Stimulated activated naive CD8-positive, alpha-beta T cell treated with anti-CD3 and anti-CD28 coated beads, Interleukin-15, amount 100 ng/mL, for 72 hours (primary cell): ENCODE results near the gene MPPED2.
"Not testable (repeated sequence)": the region's sequence is repeated elsewhere in the genome, so short reads cannot be mapped to it uniquely, and the experiment has no call there.

Experiments used
- ATAC-seq: fragments of 150-1000 bp; cut with Tn5 transposase; 2 replicates; pipeline ENCODE4 v1.10.0; 2021; ENCODE audit warnings: mild to moderate bottlenecking, moderate library complexity
- DNase-seq, 2 donors: peaks; one replicate each; pipeline ENCODE4 v3.0.0; 2021 to 2022
- H3K27ac Mint-ChIP-seq, 2 donors: one replicate each; pipeline ENCODE4 v1.8.0; 2022; ENCODE audit warnings: mild to moderate bottlenecking in 2 of 2, mixed read lengths in 2 of 2, moderate library complexity in 2 of 2
- H3K27me3 Mint-ChIP-seq: one replicate; pipeline ENCODE4 v1.8.0; 2022; ENCODE audit warnings: mixed read lengths
- H3K4me1 Mint-ChIP-seq: one replicate; pipeline ENCODE4 v1.8.0; 2022; ENCODE audit warnings: mild to moderate bottlenecking, mixed read lengths
- H3K4me3 Mint-ChIP-seq, 2 donors: one replicate each; pipeline ENCODE4 v1.8.0; 2022; ENCODE audit warnings: mild to moderate bottlenecking in 2 of 2, mixed read lengths in 2 of 2, moderate library complexity in 1 of 2
- H3K9me3 Mint-ChIP-seq, 2 donors: one replicate each; pipeline ENCODE4 v1.8.0; 2022; ENCODE audit warnings: mixed read lengths in 2 of 2

MPPED2 gene

GRCh38 chr11:30560206-30561106, 25.7 kb downstream of the MPPED2 start:
- Mint-ChIP-seq H3K27ac (no peak overlapping the region), H3K4me1 (no peaks in the 10 kb centered on the region), H3K27me3 (peaks cover 17% of the 10 kb centered on the region), H3K9me3 (peaks cover 0 to 7% of the 10 kb centered on the region in 2 donors), H3K4me3 (no peak overlapping the region)
- DNase-seq = no peak
- no peak for ATAC-seq

GRCh38 chr11:30559004-30559403, 27.1 kb downstream of the MPPED2 start:
- H3K27ac Mint-ChIP-seq = no peak overlapping the region
- no peak for DNase-seq
- H3K4me3 Mint-ChIP-seq = no peak overlapping the region
- no peaks in the 10 kb centered on the region for H3K4me1 Mint-ChIP-seq
- ATAC-seq = no peak
- H3K9me3 Mint-ChIP-seq = peaks cover 0 to 17% of the 10 kb centered on the region in 2 donors
- peaks cover 10% of the 10 kb centered on the region for H3K27me3 Mint-ChIP-seq

- not testable (repeated sequence) for H3K4me1 Mint-ChIP-seq
- peaks cover 0 to 17% of the 10 kb centered on the region in 2 donors for H3K9me3 Mint-ChIP-seq
These were observed 31.6 kb downstream of the MPPED2 start for GRCh38 chr11:30554587-30554986.

GRCh38 chr11:30553521-30554110, 32.5 kb downstream of the MPPED2 start:
- H3K4me3 Mint-ChIP-seq = no peak overlapping the region
- no peaks in the 10 kb centered on the region for H3K4me1 Mint-ChIP-seq
- DNase-seq (no peak), ATAC-seq (no peak)
- no peak overlapping the region for H3K27ac Mint-ChIP-seq
- peaks cover 7% of the 10 kb centered on the region for H3K27me3 Mint-ChIP-seq
- H3K9me3 Mint-ChIP-seq = peaks cover 0 to 17% of the 10 kb centered on the region in 2 donors

More at GRCh38 chr11:30554587-30554986, 31.6 kb downstream of the MPPED2 start:
- not testable (repeated sequence) for H3K4me3 Mint-ChIP-seq, DNase-seq, H3K27ac Mint-ChIP-seq, ATAC-seq, H3K27me3 Mint-ChIP-seq

GRCh38 chr11:30552839-30553238, 33.3 kb downstream of the MPPED2 start:
- Mint-ChIP-seq H3K4me1 (no peaks in the 10 kb centered on the region), H3K27ac (no peak overlapping the region), H3K9me3 (peaks cover 0 to 17% of the 10 kb centered on the region in 2 donors), H3K27me3 (peaks cover 7% of the 10 kb centered on the region), H3K4me3 (no peak overlapping the region)
- ATAC-seq (no peak), DNase-seq (no peak)

- Mint-ChIP-seq H3K4me3 (no peak overlapping the region), H3K27me3 (peaks cover 4% of the 10 kb centered on the region), H3K9me3 (peaks cover 0 to 13% of the 10 kb centered on the region in 2 donors), H3K4me1 (no peaks in the 10 kb centered on the region), H3K27ac (no peak overlapping the region)
- ATAC-seq (no peak), DNase-seq (no peak)
These were observed 36.1 kb downstream of the MPPED2 start for GRCh38 chr11:30550022-30550542.

GRCh38 chr11:30549565-30549964, 36.6 kb downstream of the MPPED2 start:
- ATAC-seq (no peak), DNase-seq (no peak)
- peaks cover 0 to 13% of the 10 kb centered on the region in 2 donors for H3K9me3 Mint-ChIP-seq
- H3K4me3 Mint-ChIP-seq = no peak overlapping the region
- H3K27ac Mint-ChIP-seq = no peak overlapping the region
- H3K27me3 Mint-ChIP-seq = no peaks in the 10 kb centered on the region
- no peaks in the 10 kb centered on the region for H3K4me1 Mint-ChIP-seq

- peaks cover 0 to 13% of the 10 kb centered on the region in 2 donors for H3K9me3 Mint-ChIP-seq
- no peak overlapping the region for H3K4me3 Mint-ChIP-seq
- DNase-seq = no peak
- no peaks in the 10 kb centered on the region for H3K27me3 Mint-ChIP-seq
- no peak overlapping the region for H3K27ac Mint-ChIP-seq
- H3K4me1 Mint-ChIP-seq = no peaks in the 10 kb centered on the region
- no peak for ATAC-seq
These were observed 39.8 kb downstream of the MPPED2 start for GRCh38 chr11:30546334-30546733.

GRCh38 chr11:30545507-30545906, 40.6 kb downstream of the MPPED2 start:
- DNase-seq (no peak), ATAC-seq (no peak)
- Mint-ChIP-seq H3K4me1 (no peaks in the 10 kb centered on the region), H3K27me3 (no peaks in the 10 kb centered on the region), H3K4me3 (no peak overlapping the region), H3K27ac (no peak overlapping the region), H3K9me3 (peaks cover 0 to 13% of the 10 kb centered on the region in 2 donors)

GRCh38 chr11:30543066-30543465, 43.1 kb downstream of the MPPED2 start:
- H3K9me3 Mint-ChIP-seq = peaks cover 0 to 13% of the 10 kb centered on the region in 2 donors
- no peaks in the 10 kb centered on the region for H3K4me1 Mint-ChIP-seq
- DNase-seq (no peak), ATAC-seq (no peak)
- peaks cover 8% of the 10 kb centered on the region for H3K27me3 Mint-ChIP-seq
- no peak overlapping the region for H3K27ac Mint-ChIP-seq
- H3K4me3 Mint-ChIP-seq = no peak overlapping the region

- ATAC-seq (no peak), DNase-seq (no peak)
- Mint-ChIP-seq H3K9me3 (peaks cover 0 to 13% of the 10 kb centered on the region in 2 donors), H3K27ac (no peak overlapping the region), H3K4me1 (no peaks in the 10 kb centered on the region), H3K4me3 (no peak overlapping the region), H3K27me3 (peaks cover 13% of the 10 kb centered on the region)
These were observed 45.4 kb downstream of the MPPED2 start for GRCh38 chr11:30540781-30541180.

- no peaks in the 10 kb centered on the region for H3K9me3 Mint-ChIP-seq
- peaks cover 13% of the 10 kb centered on the region for H3K27me3 Mint-ChIP-seq
- H3K4me3 Mint-ChIP-seq = no peak overlapping the region
- no peak overlapping the region for H3K27ac Mint-ChIP-seq
- DNase-seq = no peak
- H3K4me1 Mint-ChIP-seq = no peaks in the 10 kb centered on the region
- no peak for ATAC-seq
These were observed 47.9 kb downstream of the MPPED2 start for GRCh38 chr11:30538251-30538650.

GRCh38 chr11:30535818-30536217, 50.3 kb downstream of the MPPED2 start:
- H3K27ac Mint-ChIP-seq = no peak overlapping the region
- ATAC-seq = no peak

GRCh38 chr11:30533445-30533947, 52.7 kb downstream of the MPPED2 start:
- Mint-ChIP-seq H3K27ac (no peak overlapping the region), H3K9me3 (no peaks in the 10 kb centered on the region), H3K4me1 (no peaks in the 10 kb centered on the region), H3K4me3 (no peak overlapping the region), H3K27me3 (peaks cover 9% of the 10 kb centered on the region)
- no peak for ATAC-seq
- DNase-seq = no peak

More at GRCh38 chr11:30535818-30536217, 50.3 kb downstream of the MPPED2 start:
- no peak for DNase-seq
- H3K4me3 Mint-ChIP-seq = no peak overlapping the region
- H3K9me3 Mint-ChIP-seq = no peaks in the 10 kb centered on the region
- H3K27me3 Mint-ChIP-seq = peaks cover 13% of the 10 kb centered on the region
- H3K4me1 Mint-ChIP-seq = no peaks in the 10 kb centered on the region

- Mint-ChIP-seq H3K4me1 (no peaks in the 10 kb centered on the region), H3K27ac (no peak overlapping the region), H3K9me3 (no peaks in the 10 kb centered on the region), H3K27me3 (peaks cover 22% of the 10 kb centered on the region), H3K4me3 (no peak overlapping the region)
- DNase-seq (no peak), ATAC-seq (no peak)
These were observed 58.6 kb downstream of the MPPED2 start for GRCh38 chr11:30527566-30527965.

GRCh38 chr11:30526558-30526957, 59.6 kb downstream of the MPPED2 start:
- no peak overlapping the region for H3K4me3 Mint-ChIP-seq
- H3K27ac Mint-ChIP-seq = no peak overlapping the region
- H3K9me3 Mint-ChIP-seq = no peaks in the 10 kb centered on the region
- H3K27me3 Mint-ChIP-seq = peaks cover 22% of the 10 kb centered on the region
- ATAC-seq (no peak), DNase-seq (no peak)
- H3K4me1 Mint-ChIP-seq = no peaks in the 10 kb centered on the region
